Measurements from ENCODE around the gene PHACTR3.

The PHACTR3 gene

DNA sequence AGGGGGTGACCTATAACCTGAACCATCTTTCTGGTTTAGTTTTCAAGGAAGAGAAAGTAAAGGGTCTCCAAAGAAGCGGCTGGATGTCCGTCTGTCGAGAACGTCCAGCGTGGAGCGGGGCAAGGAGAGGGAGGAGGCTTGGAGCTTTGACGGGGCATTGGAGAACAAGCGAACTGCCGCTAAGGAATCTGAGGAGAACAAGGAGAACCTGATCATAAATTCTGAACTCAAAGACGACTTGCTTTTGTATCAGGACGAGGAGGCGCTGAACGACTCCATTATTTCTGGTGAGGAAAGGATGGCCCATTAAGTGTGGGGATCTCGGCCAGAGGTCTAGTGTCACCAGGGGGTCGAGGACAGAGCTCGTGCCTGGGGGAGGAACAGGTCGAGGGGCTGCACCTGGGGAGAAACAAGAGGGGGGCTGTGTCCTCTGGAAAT lies 169.9 kb downstream of the PHACTR3 start:
- no peak overlapping the region for H3K23ac ChIP-seq (ENCODE audit: low read length)
- H3K4me1 ChIP-seq (ENCODE audit: control insufficient read depth, low read depth, low read length) = no peaks in the 10 kb centered on the region
- H2BK15ac ChIP-seq (replicated peaks; ENCODE audit: low read depth) = no peak overlapping the region
- no CpG with 5 or more reads among the region's 17 CpGs for WGBS (ENCODE audit: extremely low coverage, insufficient coverage, low lambda C conversion rate)
- H3K18ac ChIP-seq (ENCODE audit: low read length) = no peak overlapping the region
- H3K4ac ChIP-seq (ENCODE audit: low read depth, low read length) = no peak overlapping the region
- H2AK5ac ChIP-seq (ENCODE audit: low read length) = no peak overlapping the region
- H3K79me1 ChIP-seq (ENCODE audit: low read length) = no peaks in the 10 kb centered on the region
- no peaks in the 10 kb centered on the region for H3K27me3 ChIP-seq (ENCODE audit: insufficient read depth, low read length, poor library complexity)
- no peak for DNase-seq
- no peak overlapping the region for H4K8ac ChIP-seq (ENCODE audit: low read depth, low read length)
- H3K4me3 ChIP-seq (ENCODE audit: low read length) = no peak overlapping the region
- H3K36me3 ChIP-seq (ENCODE audit: control insufficient read depth, insufficient read depth, low read length) = no peaks in the 10 kb centered on the region
- H2BK120ac ChIP-seq (ENCODE audit: low read depth, low read length) = no peak overlapping the region
- no peak overlapping the region for H3K27ac ChIP-seq (ENCODE audit: low read depth, low read length)
- H3K9ac ChIP-seq (ENCODE audit: low read length) = no peak overlapping the region
- no peaks in the 10 kb centered on the region for H3K79me2 ChIP-seq (ENCODE audit: control insufficient read depth, insufficient read depth, low read length)
- no peak overlapping the region for H3K4me2 ChIP-seq (ENCODE audit: low read length)
- H3K56ac ChIP-seq (ENCODE audit: low read length) = no peak overlapping the region
- H2BK5ac ChIP-seq (ENCODE audit: low read length) = no peak overlapping the region
- no peak overlapping the region for H4K5ac ChIP-seq (ENCODE audit: low read length)

- H3K23ac ChIP-seq (ENCODE audit: low read length) = no peak overlapping the region
- H4K5ac ChIP-seq (ENCODE audit: low read length) = no peak overlapping the region
- H3K79me2 ChIP-seq (ENCODE audit: control insufficient read depth, insufficient read depth, low read length) = no peaks in the 10 kb centered on the region
- H3K27ac ChIP-seq (ENCODE audit: low read depth, low read length) = no peak overlapping the region
- H2BK5ac ChIP-seq (ENCODE audit: low read length) = no peak overlapping the region
- no peak overlapping the region for H2AK5ac ChIP-seq (ENCODE audit: low read length)
- no peaks in the 10 kb centered on the region for H3K79me1 ChIP-seq (ENCODE audit: low read length)
- H4K8ac ChIP-seq (ENCODE audit: low read depth, low read length) = no peak overlapping the region
- no peak overlapping the region for H2BK120ac ChIP-seq (ENCODE audit: low read depth, low read length)
- no peak overlapping the region for H3K9ac ChIP-seq (ENCODE audit: low read length)
- H3K36me3 ChIP-seq (ENCODE audit: control insufficient read depth, insufficient read depth, low read length) = no peaks in the 10 kb centered on the region
- H3K4me2 ChIP-seq (ENCODE audit: low read length) = no peak overlapping the region
- DNase-seq = no peak
- no peak overlapping the region for H2BK15ac ChIP-seq (replicated peaks; ENCODE audit: low read depth)
- H3K4me3 ChIP-seq (ENCODE audit: low read length) = no peak overlapping the region
- no peaks in the 10 kb centered on the region for H3K27me3 ChIP-seq (ENCODE audit: insufficient read depth, low read length, poor library complexity)
- no peak overlapping the region for H3K4ac ChIP-seq (ENCODE audit: low read depth, low read length)
- no peak overlapping the region for H3K56ac ChIP-seq (ENCODE audit: low read length)
- H3K4me1 ChIP-seq (ENCODE audit: control insufficient read depth, low read depth, low read length) = no peaks in the 10 kb centered on the region
- no CpG with 5 or more reads among the region's 23 CpGs for WGBS (ENCODE audit: extremely low coverage, insufficient coverage, low lambda C conversion rate)
- H3K18ac ChIP-seq (ENCODE audit: low read length) = no peak overlapping the region
These were observed 170.8 kb downstream of the PHACTR3 start for GRCh38 chr20:59774921-59775686.

DNA sequence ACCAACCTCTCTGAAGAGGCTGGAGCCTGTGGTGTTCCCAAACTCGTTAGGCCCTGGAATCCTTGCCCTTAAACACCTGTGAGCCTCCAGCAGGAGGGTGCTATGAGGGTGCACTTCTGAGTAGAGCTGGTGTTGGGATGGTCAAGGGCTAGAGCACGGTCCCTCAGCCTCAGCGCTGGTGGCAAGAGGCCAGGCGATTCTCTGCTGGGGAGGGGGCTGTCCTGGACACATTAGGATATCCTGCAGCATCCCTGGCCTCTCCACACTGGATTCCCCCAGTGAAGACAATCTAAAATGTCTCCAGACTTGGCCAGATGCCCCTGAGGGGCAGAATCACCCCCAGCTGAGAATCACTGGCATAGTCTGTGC lies 171.3 kb downstream of the PHACTR3 start:
- H3K18ac ChIP-seq (ENCODE audit: low read length) = no peak overlapping the region
- H3K4me1 ChIP-seq (ENCODE audit: control insufficient read depth, low read depth, low read length) = no peaks in the 10 kb centered on the region
- H3K4me3 ChIP-seq (ENCODE audit: low read length) = no peak overlapping the region
- H3K27ac ChIP-seq (ENCODE audit: low read depth, low read length) = no peak overlapping the region
- no peak overlapping the region for H2BK5ac ChIP-seq (ENCODE audit: low read length)
- no peak overlapping the region for H3K4ac ChIP-seq (ENCODE audit: low read depth, low read length)
- H3K36me3 ChIP-seq (ENCODE audit: control insufficient read depth, insufficient read depth, low read length) = no peaks in the 10 kb centered on the region
- no peak overlapping the region for H3K23ac ChIP-seq (ENCODE audit: low read length)
- no peak overlapping the region for H2BK15ac ChIP-seq (replicated peaks; ENCODE audit: low read depth)
- H3K27me3 ChIP-seq (ENCODE audit: insufficient read depth, low read length, poor library complexity) = no peaks in the 10 kb centered on the region
- no peaks in the 10 kb centered on the region for H3K79me2 ChIP-seq (ENCODE audit: control insufficient read depth, insufficient read depth, low read length)
- H3K4me2 ChIP-seq (ENCODE audit: low read length) = no peak overlapping the region
- no peak overlapping the region for H4K8ac ChIP-seq (ENCODE audit: low read depth, low read length)
- no peak overlapping the region for H4K5ac ChIP-seq (ENCODE audit: low read length)
- H3K56ac ChIP-seq (ENCODE audit: low read length) = no peak overlapping the region
- H3K79me1 ChIP-seq (ENCODE audit: low read length) = no peaks in the 10 kb centered on the region
- no peak overlapping the region for H2AK5ac ChIP-seq (ENCODE audit: low read length)
- DNase-seq = no peak
- H2BK120ac ChIP-seq (ENCODE audit: low read depth, low read length) = no peak overlapping the region
- no CpG with 5 or more reads among the region's 4 CpGs for WGBS (ENCODE audit: extremely low coverage, insufficient coverage, low lambda C conversion rate)
- no peak overlapping the region for H3K9ac ChIP-seq (ENCODE audit: low read length)

DNA sequence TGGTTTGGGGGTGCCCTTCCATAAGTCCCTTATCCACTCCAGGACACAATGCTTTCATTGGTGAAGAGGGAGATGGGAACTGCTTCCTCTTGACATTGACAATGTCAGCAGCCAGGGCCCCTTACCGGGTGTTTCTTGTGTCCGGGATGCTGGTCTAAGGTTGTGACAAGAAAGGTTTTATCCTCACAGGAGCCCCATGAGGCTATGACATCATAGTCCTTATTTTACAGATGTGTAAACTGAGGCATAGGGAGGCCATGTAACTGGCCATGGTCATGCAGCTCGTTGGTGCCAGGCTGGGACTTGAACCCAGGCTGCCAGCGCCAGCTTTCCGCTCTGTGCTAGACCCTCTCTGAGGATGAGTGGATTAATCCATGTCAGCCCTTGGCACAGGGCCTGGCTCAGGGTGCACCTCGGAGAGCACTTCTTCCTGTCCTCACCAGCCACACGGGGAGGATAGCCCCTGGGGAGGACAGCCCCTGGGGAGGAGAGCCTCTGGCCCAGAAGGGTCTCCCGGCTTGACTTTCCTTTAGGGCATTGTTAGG lies 171.8 kb downstream of the PHACTR3 start:
- no peak overlapping the region for H3K9ac ChIP-seq (ENCODE audit: low read length)
- H3K4me2 ChIP-seq (ENCODE audit: low read length) = no peak overlapping the region
- no peak overlapping the region for H3K18ac ChIP-seq (ENCODE audit: low read length)
- no peaks in the 10 kb centered on the region for H3K27me3 ChIP-seq (ENCODE audit: insufficient read depth, low read length, poor library complexity)
- no peaks in the 10 kb centered on the region for H3K79me2 ChIP-seq (ENCODE audit: control insufficient read depth, insufficient read depth, low read length)
- H2BK5ac ChIP-seq (ENCODE audit: low read length) = no peak overlapping the region
- H3K4me1 ChIP-seq (ENCODE audit: control insufficient read depth, low read depth, low read length) = no peaks in the 10 kb centered on the region
- H2BK120ac ChIP-seq (ENCODE audit: low read depth, low read length) = no peak overlapping the region
- no peak overlapping the region for H4K5ac ChIP-seq (ENCODE audit: low read length)
- no CpG with 5 or more reads among the region's 8 CpGs for WGBS (ENCODE audit: extremely low coverage, insufficient coverage, low lambda C conversion rate)
- no peak for DNase-seq
- no peak overlapping the region for H3K23ac ChIP-seq (ENCODE audit: low read length)
- no peaks in the 10 kb centered on the region for H3K36me3 ChIP-seq (ENCODE audit: control insufficient read depth, insufficient read depth, low read length)
- no peaks in the 10 kb centered on the region for H3K79me1 ChIP-seq (ENCODE audit: low read length)
- H3K4ac ChIP-seq (ENCODE audit: low read depth, low read length) = no peak overlapping the region
- no peak overlapping the region for H3K27ac ChIP-seq (ENCODE audit: low read depth, low read length)
- H4K8ac ChIP-seq (ENCODE audit: low read depth, low read length) = no peak overlapping the region
- no peak overlapping the region for H3K4me3 ChIP-seq (ENCODE audit: low read length)
- H3K56ac ChIP-seq (ENCODE audit: low read length) = no peak overlapping the region
- no peak overlapping the region for H2BK15ac ChIP-seq (replicated peaks; ENCODE audit: low read depth)
- H2AK5ac ChIP-seq (ENCODE audit: low read length) = no peak overlapping the region

DNA sequence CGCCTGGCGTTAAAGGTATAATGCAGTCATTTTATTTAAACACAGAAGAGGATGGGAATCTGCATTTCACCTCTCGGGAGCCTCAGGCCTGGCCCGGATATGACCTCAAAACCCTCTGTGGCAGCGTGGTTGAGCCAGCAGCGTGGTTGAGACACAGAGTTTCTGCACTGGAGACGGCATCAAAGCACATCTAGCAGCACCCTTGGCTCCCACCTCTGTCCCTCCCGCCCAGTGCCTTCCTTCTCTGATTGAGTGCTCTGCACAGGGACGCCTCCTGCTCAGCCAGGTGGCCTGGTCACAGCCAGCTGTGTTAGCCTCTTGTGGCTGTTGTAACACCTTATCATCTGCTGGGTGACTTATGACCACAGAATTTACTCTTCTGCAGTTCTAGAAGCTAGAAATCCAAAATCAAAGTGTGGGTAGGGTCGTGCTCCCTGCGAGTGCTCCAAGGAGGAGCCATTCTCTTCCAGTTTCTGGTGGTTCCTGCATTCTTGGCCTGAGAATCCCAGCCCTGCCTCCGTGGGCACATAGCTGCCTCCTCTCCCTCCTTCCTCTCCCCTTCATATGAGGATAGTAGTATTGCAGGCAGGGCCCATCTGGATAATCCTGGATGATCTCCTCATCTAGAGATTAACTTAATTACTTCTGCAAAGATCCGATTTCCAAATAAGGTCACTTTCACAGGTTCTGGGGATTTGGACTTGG lies 172.4 kb downstream of the PHACTR3 start:
- Histone ChIP-seq H2BK5ac (ENCODE audit: low read length) (no peak overlapping the region), H2BK15ac (replicated peaks; ENCODE audit: low read depth) (no peak overlapping the region), H3K4me1 (ENCODE audit: control insufficient read depth, low read depth, low read length) (no peaks in the 10 kb centered on the region), H2AK5ac (ENCODE audit: low read length) (no peak overlapping the region), H3K23ac (ENCODE audit: low read length) (no peak overlapping the region), H4K8ac (ENCODE audit: low read depth, low read length) (no peak overlapping the region), H3K4me2 (ENCODE audit: low read length) (no peak overlapping the region), H3K27ac (ENCODE audit: low read depth, low read length) (no peak overlapping the region), H3K27me3 (ENCODE audit: insufficient read depth, low read length, poor library complexity) (no peaks in the 10 kb centered on the region), H3K79me1 (ENCODE audit: low read length) (no peaks in the 10 kb centered on the region), H3K36me3 (ENCODE audit: control insufficient read depth, insufficient read depth, low read length) (no peaks in the 10 kb centered on the region), H3K4ac (ENCODE audit: low read depth, low read length) (no peak overlapping the region), H3K9ac (ENCODE audit: low read length) (no peak overlapping the region), H4K5ac (ENCODE audit: low read length) (no peak overlapping the region), H2BK120ac (ENCODE audit: low read depth, low read length) (no peak overlapping the region), H3K56ac (ENCODE audit: low read length) (no peak overlapping the region), H3K18ac (ENCODE audit: low read length) (no peak overlapping the region), H3K79me2 (ENCODE audit: control insufficient read depth, insufficient read depth, low read length) (no peaks in the 10 kb centered on the region), H3K4me3 (ENCODE audit: low read length) (no peak overlapping the region)
- WGBS (ENCODE audit: extremely low coverage, insufficient coverage, low lambda C conversion rate) = no CpG with 5 or more reads among the region's 13 CpGs
- DNase-seq = no peak
